ENCODE data around the gene ADAMTS1.
A peak's percentile ranks its signal among the peaks of the same experiment; 100 is the strongest.

GRCh38 chr21:26836528-26836927 is 8.7 kb downstream of the ADAMTS1 start:
- peak in 3 of 4 donors; percentile 5 to 63 (median 46) for TF ChIP-seq POLR2AphosphoS5 (IDR thresholded peaks at IDR 0.05)
- no peak for TF ChIP-seq CTCF (IDR thresholded peaks at IDR 0.05)

Data from sigmoid colon (tissue), 4 donors.